ENCODE measurements around the gene CNPY2.
"Not testable (repeated sequence)": the region's sequence is repeated elsewhere in the genome, so short reads cannot be mapped to it uniquely, and the experiment has no call there.

The CNPY2 gene

GRCh38 chr12:56298828-56299227 is 17.0 kb downstream of the CNPY2 start:
- no peak for DNase-seq (ENCODE audit: low read depth, low spot score)

GRCh38 chr12:56297400-56297799 is 18.4 kb downstream of the CNPY2 start:
- no peak for DNase-seq (ENCODE audit: low read depth, low spot score)

- DNase-seq (ENCODE audit: low read depth, low spot score): no peak
Measured at GRCh38 chr12:56296295-56296694, 19.5 kb downstream of the CNPY2 start.

DNA sequence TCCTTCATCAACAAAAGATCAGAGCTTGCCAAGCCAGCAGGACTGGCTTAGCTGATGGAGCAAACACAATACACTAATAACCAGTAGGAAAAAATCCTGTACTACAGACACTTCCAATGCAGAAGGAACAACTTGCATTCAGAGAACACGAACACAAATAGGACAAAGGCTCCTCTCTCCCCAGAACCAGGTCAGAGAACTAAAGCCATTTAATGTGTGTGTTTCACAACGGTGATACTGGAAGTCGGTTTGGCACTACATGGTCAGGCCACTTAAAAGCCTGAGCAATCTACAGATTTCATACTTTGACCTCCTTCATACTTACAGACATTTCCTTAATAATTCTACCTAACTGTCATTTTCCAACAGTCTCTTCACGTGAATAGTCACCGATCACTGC is 22.0 kb downstream of the CNPY2 start:
- DNase-seq (ENCODE audit: low read depth, low spot score): no peak

DNA sequence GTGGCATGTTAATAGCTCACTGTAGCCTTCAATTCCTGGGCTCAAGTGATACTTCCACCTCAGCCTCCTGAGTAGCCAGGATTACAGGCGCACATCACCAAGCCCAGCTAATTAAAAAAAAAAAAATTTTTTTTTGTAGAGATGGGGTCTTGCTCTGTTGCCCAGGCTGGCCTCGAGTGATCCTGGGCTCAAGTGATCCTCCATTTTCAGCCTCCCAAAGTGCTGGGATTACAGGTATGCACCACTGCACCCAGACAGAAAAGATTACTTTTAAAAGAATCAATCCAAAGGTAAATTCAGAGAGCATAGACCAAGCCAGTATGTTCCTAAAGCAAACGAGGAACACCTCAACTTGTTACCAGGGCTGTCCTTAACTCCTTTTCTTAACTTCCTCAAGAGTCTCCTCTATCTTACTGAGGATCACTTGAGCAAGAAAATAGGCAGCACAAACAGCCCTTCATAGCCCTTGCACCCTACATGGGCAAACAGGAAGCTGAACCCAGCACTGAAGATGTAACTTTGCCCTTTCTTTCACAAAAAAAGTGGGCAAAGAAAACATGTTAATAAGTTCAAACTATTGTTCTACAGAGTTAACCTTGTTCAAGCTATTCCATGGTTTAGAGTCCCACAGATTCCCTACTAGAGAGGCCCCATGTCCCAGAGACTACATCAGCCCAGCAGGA is 26.9 kb downstream of the CNPY2 start:
- no peak for DNase-seq (ENCODE audit: low read depth, low spot score)

GRCh38 chr12:56286044-56286830 is 29.6 kb downstream of the CNPY2 start:
- no peak for DNase-seq (ENCODE audit: low read depth, low spot score)

DNA sequence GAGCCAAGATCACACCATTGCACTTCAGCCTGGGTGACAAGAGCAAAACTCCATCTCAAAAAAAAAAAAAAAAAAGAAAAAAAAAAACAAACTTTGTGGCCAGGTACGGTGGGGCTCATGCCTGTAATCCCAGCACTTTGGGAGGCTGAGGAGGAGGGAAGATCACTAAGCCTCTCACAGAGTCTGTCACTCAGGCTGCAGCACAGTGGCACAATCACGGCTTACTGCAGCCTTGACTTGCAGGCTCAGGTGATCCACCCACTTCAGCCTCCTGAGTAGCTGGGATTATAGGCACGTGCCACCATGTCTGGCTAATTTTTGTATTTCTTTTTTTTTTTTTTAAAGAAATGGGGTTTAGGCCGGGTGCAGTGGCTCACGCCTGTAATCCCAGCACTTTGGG is 31.5 kb downstream of the CNPY2 start:
- not testable (repeated sequence) for DNase-seq (ENCODE audit: low read depth, low spot score)

DNA sequence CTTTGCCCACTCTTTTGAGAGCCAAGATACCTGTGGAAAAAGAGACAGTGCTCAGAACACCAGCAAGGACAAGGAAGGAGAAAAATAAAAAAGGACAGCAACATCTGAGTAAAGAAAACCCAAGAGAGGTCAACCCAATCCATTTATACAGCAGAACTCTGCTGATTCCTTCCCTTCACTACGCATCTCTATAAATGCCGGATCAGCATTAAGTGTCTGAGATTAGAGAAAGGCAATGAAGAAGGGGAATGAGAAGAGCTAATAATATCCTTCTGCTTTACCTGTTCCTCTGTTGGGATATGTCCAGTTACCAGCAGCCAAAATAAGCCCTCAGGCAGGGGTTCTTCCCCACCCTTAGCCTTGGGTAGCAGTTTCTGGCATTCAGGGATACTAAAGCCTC is 33.2 kb downstream of the CNPY2 start:
- DNase-seq (ENCODE audit: low read depth, low spot score): no peak

DNA sequence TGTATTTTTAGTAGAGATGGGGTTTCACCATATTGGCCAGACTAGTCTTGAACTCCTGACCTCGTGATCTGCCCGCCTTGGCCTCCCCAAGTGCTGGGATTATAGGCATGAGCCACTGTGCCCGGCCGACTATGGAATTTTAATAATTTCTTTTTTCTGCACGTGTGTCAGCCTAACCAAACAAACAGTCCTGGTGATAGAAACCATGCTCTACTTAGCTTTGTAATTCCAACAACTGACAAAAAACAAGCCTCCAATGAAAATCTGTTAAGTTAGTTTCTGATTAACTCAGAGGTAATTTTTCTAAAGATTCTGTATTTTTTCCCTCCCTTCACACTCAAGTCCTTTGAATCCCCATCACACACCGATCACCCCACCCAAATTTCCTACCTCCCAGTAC is 33.8 kb downstream of the CNPY2 start:
- no peak for DNase-seq (ENCODE audit: low read depth, low spot score)

- no peak for DNase-seq (ENCODE audit: low read depth, low spot score)
Measured at GRCh38 chr12:56280849-56281248, 34.9 kb downstream of the CNPY2 start.

DNA sequence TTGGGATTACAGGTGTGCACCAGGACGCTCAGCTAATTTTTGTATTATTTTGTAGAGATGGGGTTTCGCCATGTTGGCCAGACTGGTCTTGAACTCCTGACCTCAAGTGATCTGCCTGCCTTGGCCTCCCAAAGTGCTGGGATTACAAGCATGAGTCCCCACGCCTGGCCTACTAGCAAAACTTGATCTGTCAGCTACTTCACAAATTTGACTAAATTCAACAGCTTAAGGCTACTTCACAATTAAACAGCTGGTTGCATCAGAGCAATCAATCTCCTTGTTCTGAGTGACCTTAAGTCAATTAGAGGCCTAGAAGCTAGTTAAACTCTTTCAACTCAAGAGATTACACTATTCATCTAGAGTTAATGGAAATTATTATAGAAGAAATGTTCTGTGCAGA is 36.9 kb downstream of the CNPY2 start:
- no peak for DNase-seq (ENCODE audit: low read depth, low spot score)

GRCh38 chr12:56274299-56274698 is 41.5 kb downstream of the CNPY2 start:
- no peak for DNase-seq (ENCODE audit: low read depth, low spot score)

DNA sequence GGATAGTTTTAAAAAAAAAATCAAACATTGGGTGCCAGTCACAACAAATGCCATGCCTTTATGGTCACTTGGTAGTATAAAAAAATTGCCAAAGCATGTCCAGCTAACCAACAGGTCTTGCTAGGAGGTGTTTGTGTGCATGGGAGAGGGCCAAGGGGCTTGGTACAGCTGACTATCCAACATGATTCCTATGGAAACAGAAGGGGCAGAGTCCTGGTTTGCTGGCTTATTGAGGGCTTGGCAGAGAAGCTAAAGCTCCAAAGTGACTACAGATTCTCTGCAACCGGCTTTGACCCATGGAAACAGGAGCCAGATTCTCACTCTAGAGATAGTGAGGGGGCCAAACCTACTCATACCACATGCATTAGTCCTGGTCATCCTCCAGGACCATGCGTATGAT is 43.3 kb downstream of the CNPY2 start:
- not testable (repeated sequence) for DNase-seq (ENCODE audit: low read depth, low spot score)

DNA sequence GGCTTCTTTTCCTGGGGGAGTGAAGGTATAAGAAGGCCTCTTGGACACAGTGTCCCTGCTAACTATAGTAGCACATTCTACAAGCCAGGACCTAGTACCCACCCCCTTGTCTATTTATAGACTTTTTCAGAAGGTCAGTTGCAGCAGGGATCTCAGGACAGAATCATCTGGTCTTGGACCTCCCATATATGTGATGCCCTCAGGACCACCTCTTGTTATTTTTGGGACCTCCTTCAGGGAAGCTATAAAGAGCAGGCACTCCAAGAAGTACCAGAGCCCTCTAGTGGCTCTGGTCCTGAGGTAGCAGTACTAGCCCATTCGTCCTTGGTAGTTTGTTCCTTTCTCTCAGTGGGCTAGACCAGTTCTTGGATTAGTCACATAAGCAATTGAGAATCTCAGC is 44.8 kb downstream of the CNPY2 start:
- no peak for DNase-seq (ENCODE audit: low read depth, low spot score)

DNA sequence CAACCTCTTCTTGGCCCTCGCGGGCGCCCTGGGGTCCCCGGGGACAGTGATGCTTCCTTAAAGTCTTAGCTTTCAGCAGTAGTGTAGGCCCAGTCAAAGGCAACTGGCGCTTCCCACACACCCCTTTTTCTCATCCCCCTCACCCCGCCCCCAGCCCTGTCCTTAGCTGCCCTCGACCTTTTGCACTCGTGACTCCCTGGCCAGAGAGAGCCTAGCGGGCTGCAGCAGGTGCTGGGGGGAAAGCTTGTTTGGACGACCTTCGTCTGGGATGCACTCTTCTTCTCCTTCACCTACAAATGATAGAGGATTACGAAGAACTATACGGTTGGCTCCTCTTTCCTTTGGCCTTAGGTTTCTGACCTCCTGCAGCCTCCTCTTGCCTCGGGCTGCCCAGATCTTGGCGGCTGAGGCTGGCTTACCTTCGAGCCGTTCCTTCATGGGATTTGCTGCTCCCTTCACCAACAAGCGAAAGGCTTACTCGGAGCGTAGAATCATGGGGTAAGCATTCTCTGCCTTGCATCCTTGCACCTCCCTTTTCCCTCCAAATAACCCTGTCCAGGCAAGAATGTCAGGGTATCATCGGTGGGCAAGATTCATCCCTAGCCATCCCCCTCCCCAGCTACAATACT is 48.2 kb downstream of the CNPY2 start:
- no peak for DNase-seq (ENCODE audit: low read depth, low spot score)

DNA sequence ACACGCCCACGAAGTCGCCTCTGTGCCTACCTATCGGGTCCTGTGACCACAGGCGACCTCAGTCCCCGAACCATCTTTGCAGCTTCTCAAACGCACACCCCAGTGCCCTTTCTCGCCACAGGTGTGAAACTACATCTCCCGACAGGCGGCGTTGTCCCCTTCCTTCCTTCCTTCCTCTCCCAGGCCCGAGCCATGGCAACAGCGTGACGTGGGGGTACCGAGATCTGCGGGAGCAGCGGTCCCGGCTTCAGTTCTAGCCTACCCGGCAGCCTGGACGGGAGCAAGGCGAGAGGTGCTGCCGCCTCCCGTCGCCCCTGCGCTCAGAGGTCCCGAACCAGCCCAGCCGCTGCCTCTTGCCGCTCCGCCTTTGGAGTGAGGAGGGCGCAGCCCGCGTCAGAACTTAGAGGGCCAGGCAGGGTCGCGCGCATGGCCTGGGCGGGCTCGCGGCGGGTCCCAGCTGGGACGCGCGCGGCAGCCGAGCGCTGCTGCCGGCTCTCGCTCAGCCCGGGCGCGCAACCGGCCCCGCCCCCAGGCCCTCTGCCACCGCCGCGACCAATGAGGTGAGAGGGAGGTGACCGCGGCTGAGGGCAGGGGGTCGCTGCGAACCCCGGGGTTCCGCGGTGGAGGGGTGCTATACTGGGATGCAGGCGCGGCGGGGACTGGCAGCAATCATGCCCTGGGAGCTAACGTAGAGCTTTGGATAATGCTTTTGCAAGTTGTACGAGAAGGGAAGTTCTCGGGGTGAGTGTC is 48.9 kb downstream of the CNPY2 start, which contains the start of gene COQ10A:
COQ10A (plus strand) TSS at position 250 of the 750 bp plus-strand sequence; CDS start at position 427, 177 bp downstream.
- no peak for DNase-seq (ENCODE audit: low read depth, low spot score)

DNA sequence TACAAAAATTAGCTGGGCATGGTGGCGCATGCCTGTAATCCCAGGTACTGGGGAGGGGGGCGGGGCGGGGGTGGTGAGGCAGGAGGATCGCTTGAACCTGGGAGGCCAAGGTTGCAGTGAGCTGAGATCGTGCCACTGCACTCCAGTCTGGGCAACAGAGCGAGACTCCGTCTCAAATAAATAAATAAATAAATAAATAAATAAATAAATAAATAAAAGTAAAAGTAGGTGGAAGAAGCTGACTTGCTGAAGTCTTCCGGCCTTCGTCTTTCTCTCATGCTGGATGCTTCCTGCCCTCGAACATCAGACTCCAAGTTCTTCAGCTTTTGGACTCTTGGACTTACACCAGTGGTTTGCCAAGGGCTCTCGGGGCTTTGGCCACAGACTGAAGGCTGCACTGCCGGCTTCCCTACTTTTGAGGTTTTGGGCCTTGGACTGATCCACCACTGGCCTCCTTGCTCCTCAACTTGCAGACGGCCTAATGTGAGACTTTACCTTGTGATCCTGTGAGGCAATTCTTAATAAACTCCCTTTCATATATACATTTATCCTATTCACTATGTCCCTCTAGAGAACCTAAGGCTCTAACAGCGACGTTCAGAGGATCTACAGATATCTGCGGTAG is 49.6 kb downstream of the CNPY2 start:
- DNase-seq (ENCODE audit: low read depth, low spot score): not testable (repeated sequence)

DNA sequence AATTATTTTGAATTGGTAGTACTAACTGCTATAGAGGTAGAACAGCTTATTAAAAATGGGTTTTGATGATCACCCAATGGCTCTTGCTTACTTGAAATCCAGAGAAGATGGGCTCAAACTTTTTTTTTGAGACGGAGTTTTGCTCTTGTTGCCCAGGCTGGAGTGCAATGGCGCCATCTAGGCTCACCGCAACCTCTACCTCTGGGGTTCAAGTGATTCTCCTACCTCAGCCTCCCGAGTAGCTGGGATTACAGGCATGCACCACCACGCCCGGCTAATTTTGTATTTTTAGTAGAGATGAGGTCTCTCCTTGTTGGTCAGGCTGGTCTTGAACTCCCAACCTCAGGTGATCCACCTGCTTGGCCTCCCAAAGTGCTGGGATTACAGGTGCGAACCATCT is 52.8 kb downstream of the CNPY2 start:
- not testable (repeated sequence) for DNase-seq (ENCODE audit: low read depth, low spot score)

DNA sequence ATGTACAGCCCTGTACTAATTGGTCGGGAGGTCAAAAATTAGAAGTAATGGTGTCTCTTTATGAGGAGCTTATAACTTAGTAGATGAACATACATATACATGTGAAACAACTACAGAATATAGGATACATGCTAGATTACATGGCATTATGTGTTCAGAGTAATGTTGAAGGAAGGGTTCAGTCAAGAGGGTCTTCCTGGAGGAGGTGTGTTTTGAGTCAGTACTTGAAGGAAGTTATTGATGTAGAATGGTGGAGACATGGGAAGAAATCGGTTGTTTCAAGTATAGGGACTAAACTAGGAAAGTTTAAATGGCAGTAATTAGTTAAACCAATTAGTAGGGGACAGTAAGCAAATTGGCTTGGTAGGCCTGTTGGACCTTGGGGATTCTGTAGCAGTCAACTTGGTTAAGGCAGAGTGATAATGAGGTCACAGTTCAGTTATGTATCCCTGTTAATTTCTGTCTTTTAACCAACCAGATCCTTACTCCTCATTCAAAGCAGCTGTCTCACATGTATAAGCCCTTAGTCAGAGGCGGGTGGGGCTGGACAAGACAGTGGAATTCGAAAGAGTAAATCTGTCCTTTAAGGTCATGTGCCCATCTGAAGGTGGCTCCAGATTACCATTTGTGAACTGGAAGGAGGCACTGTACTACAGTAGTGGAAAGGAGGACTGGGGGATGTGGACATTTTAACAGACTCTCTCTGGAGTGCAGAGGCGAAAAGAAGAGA is 54.1 kb downstream of the CNPY2 start:
- no peak for DNase-seq (ENCODE audit: low read depth, low spot score)

- DNase-seq (ENCODE audit: low read depth, low spot score): no peak
Measured at GRCh38 chr12:56260921-56261320, 54.9 kb downstream of the CNPY2 start.

DNA sequence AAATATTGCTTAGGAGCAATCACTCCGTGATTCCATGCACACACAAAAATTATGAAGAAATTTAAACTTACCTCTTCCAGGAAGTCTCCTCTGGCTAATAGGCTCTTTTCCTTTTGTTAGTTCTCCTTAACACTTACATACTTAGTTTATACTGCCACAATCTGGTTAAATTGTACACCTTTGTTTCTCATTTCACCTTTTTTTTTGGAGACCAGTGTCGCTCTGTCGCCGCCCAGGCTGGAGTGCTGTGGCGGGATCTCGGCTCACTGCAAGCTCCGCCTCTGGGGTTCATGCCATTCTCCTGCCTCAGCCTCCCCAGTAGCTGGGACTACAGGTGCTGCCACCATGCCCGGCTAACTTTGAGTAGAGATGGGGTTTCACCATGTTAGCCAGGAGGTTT is 55.4 kb downstream of the CNPY2 start:
- DNase-seq (ENCODE audit: low read depth, low spot score): no peak
